A673 (cell line): ENCODE results near the gene LRP8. TPM values are rescaled to one million over a fixed set of nuclear protein-coding genes. Genes with fewer than 3 reads are reported as not detected.

Experiments used
- BruUV-seq: library from RNA; stranded (reverse); fragments of 400-500 nt; replicated peaks from 2 replicates; lab custom pipeline; 2021; lab: Mats Ljungman, UMichigan
- CTCF ChIA-PET: fragments of 300-600 bp; sonication (Branson Sonifier 250); formaldehyde crosslinking; loops from one replicate; lab custom pipeline; 2022; ENCODE audit warnings: antibody characterized with exemption; lab: Charles Lee
- POLR2A ChIA-PET: fragments of 300-600 bp; sonication (Branson Sonifier 250); formaldehyde crosslinking; loops from one replicate; lab custom pipeline; 2022; ENCODE audit warnings: antibody characterized with exemption; ENCODE audit not compliant: low non-redundant PET; lab: Charles Lee
- DNase-seq: peaks from one replicate; pipeline ENCODE4 v3.0.0-alpha.2; 2015; ENCODE audit warnings: low spot score
- H3K27ac ChIP-seq: fragments of 200-600 bp; sonication (generic); 2 replicates; pipeline ENCODE4 v1.5.1; 2016; ENCODE audit warnings: mixed run types, low read depth, mild to moderate bottlenecking, mixed read lengths, antibody characterized with exemption, low read length; ENCODE audit not compliant: poor library complexity, severe bottlenecking
- H3K27me3 ChIP-seq: fragments of 200-600 bp; sonication (generic); replicated peaks from 2 replicates; pipeline ENCODE4 v1.6.1; 2017; ENCODE audit warnings: mixed run types, low read depth, mild to moderate bottlenecking, mixed read lengths, antibody characterized with exemption, low read length; ENCODE audit not compliant: insufficient read depth, poor library complexity
- H3K36me3 ChIP-seq: fragments of 200-600 bp; sonication (generic); 2 replicates; pipeline ENCODE4 v1.6.1; 2016; ENCODE audit warnings: mixed run types, mild to moderate bottlenecking, mixed read lengths, antibody characterized with exemption, low read length; ENCODE audit not compliant: insufficient read depth, poor library complexity, severe bottlenecking
- H3K4me1 ChIP-seq: fragments of 200-600 bp; sonication (generic); 2 replicates; pipeline ENCODE4 v1.6.1; 2017; ENCODE audit warnings: mixed run types, mild to moderate bottlenecking, mixed read lengths, antibody characterized with exemption, low read length; ENCODE audit not compliant: insufficient read depth, poor library complexity, severe bottlenecking
- H3K4me3 ChIP-seq: fragments of 200-600 bp; sonication (generic); 2 replicates; pipeline ENCODE4 v1.5.1; 2016; ENCODE audit warnings: low read depth, mixed run types, mild to moderate bottlenecking, mixed read lengths, low read length; ENCODE audit not compliant: poor library complexity, severe bottlenecking
- H3K9me3 ChIP-seq: fragments of 200-600 bp; sonication (generic); 2 replicates; pipeline ENCODE4 v1.6.1; 2016; ENCODE audit warnings: mixed run types, low read depth, mild to moderate bottlenecking, mixed read lengths, antibody characterized with exemption, low read length; ENCODE audit not compliant: poor library complexity, severe bottlenecking
- CTCF ChIP-seq: fragments of 300-800, 200-600 bp; sonication (generic); conservative IDR thresholded peaks from 2 replicates; pipeline ENCODE4 v1.5.1; 2017; ENCODE audit warnings: low read depth, mild to moderate bottlenecking, antibody characterized with exemption, low read length, moderate library complexity, mixed read lengths
- EZH2 ChIP-seq: fragments of 200-600 bp; sonication (generic); IDR thresholded peaks from 2 replicates; pipeline ENCODE4 v1.6.1; 2017; ENCODE audit warnings: borderline replicate concordance, low read depth, mild to moderate bottlenecking, mixed read lengths, antibody characterized with exemption, low read length; ENCODE audit not compliant: poor library complexity, severe bottlenecking
- intact Hi-C: fragments of 100-400 bp; cut with micrococcal nuclease; formaldehyde crosslinking; loops from one replicate; pipeline ENCODE4 v1.10.0; 2022; ENCODE audit not compliant: unreplicated experiment
- total RNA-seq: library from RNA; stranded (reverse); gene quantifications from 2 replicates; pipeline ENCODE4 v1.2.3, GENCODE V29; 2021

LRP8 gene
- total RNA-seq, 1 experiment from 2014 or later, result 24.7 TPM

- ChIA-PET POLR2A (no interaction called here), CTCF (no interaction called here)
- no peak for TF ChIP-seq CTCF
- no peak for TF ChIP-seq EZH2
- DNase-seq, result no peak
- intact Hi-C loops, result no loop called here
- H3K9me3 ChIP-seq, result no peaks in the 10 kb centered on the region
- peak overlapping the region; percentile 80 for H3K4me3 ChIP-seq
- H3K4me1 ChIP-seq, result peaks cover 9% of the 10 kb centered on the region
- H3K27me3 ChIP-seq, result no peaks in the 10 kb centered on the region
- H3K36me3 ChIP-seq, result no peaks in the 10 kb centered on the region
- TSS peak; percentile 80 for BruUV-seq
- peak overlapping the region; percentile 84 for H3K27ac ChIP-seq
Observed at GRCh38 chr1:53325326-53326087, 2.4 kb downstream of the LRP8 start.

GRCh38 chr1:53324728-53325297, 3.1 kb downstream of the LRP8 start:
- Histone ChIP-seq H3K27me3 (no peaks in the 10 kb centered on the region), H3K9me3 (no peaks in the 10 kb centered on the region), H3K36me3 (no peaks in the 10 kb centered on the region), H3K4me1 (peaks cover 9% of the 10 kb centered on the region), H3K4me3 (no peak overlapping the region), H3K27ac (no peak overlapping the region)
- CTCF ChIA-PET, result no interaction called here
- TF ChIP-seq CTCF, result no peak
- no peak for TF ChIP-seq EZH2
- intact Hi-C loops, result no loop called here
- DNase-seq, result no peak
- BruUV-seq, result no TSS peak
- POLR2A ChIA-PET, result no interaction called here

- Histone ChIP-seq H3K4me3 (no peak overlapping the region), H3K27ac (no peak overlapping the region), H3K36me3 (no peaks in the 10 kb centered on the region), H3K27me3 (no peaks in the 10 kb centered on the region), H3K4me1 (peaks cover 9% of the 10 kb centered on the region), H3K9me3 (no peaks in the 10 kb centered on the region)
- TF ChIP-seq EZH2 (no peak), CTCF (no peak)
- CTCF ChIA-PET, result no interaction called here
- no TSS peak for BruUV-seq
- intact Hi-C loops, result no loop called here
- no peak for DNase-seq
- POLR2A ChIA-PET, result no interaction called here
Observed at GRCh38 chr1:53324321-53324720, 3.5 kb downstream of the LRP8 start.
